Cerebellar cortex (tissue), 1 donor: ENCODE measurements around the gene MMADHC.
A peak's percentile ranks its signal among the peaks of the same experiment; 100 is the strongest.
"Not testable (repeated sequence)": the region's sequence is repeated elsewhere in the genome, so short reads cannot be mapped to it uniquely, and the experiment has no call there.

ENCODE experiments used
- DNase-seq: peaks from one replicate; pipeline ENCODE4 v3.0.0-alpha.2; 2015; ENCODE audit warnings: low spot score

The MMADHC gene

DNA sequence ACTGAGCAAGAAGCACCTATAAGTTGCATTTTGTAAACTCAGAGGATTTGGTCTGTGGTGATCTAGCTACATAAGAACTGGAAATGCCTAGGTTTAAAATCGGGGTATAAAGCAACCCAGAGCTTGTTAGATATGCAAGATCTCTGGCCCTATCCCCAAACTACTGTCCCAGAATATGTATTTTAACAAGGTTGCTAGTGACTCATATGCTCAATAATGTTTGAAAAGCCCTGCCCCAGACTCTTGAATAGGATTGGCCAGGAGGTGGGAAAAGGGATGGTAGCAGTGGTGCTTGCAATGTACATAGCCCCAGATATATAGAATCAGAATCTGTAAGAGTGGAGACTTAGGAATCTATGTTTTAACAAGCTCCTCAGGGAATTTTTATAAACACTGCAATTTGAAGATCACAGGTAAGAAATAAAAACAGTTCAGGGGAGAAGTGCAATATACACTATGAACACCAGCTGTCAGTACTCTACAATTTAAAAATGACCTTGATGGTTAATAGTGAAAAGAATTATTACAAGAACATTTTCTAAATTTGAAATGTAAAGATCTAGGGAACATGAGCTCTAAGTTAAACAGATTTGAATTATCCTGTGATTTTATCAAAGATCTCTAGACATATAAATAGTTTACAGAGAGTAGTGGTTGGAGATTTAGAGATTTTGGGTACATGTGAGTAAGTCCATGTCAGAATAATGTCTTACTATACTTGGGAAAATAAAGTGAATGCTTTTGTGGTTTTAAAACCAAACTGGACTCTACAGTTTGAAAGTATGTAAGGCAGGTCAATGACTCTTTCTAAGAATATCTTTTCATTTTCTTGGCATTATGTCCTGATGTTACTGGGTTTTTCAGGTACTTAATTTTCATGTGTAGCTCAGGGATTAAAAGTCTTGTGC lies 7.7 kb upstream of the MMADHC start:
- peak; percentile 56 for DNase-seq

DNA sequence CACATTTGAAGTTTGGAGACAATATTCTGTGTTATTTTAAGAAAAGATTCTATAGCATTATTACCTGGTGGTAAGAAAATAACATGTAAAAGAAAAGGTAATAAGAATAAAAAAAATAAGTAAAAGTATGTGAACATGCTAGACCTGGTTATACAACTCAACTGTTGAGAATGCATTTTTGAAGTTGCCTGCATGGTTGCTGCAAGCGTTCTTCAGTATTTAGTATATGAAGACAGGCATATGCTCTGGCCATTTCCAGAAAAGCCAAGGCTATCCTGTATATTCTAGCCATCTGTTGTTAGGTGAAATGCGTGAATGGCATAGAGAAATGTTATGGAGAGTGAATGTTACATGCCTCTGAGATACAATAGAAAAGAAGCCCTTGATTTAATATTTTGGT lies 6.8 kb upstream of the MMADHC start:
- no peak for DNase-seq

DNA sequence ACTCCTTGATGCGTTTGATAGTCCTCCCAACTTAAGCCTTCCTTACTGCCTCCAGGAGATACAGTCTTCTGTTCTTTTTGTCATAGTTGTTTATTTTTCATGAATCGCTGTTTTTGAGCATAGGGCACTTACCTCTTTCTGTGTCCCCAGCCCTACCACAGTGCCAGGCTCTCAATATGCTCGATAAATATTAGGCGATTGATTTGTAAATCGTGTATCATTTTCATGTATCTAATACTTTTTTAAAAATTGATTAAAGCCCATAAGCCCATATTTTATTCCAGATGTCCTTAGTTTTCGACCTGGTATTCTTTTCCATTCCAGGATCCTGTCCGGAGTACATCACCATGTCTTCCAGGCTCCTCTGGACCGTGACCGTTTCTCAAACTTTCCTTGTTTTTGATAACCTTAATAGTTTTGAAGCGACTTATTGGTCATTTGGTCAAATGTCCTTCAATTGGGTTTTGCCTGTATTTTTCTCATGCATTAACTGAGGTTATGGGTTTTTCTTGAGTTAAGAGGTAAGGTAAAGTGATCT lies 444 bp upstream of the MMADHC start:
- no peak for DNase-seq

DNA sequence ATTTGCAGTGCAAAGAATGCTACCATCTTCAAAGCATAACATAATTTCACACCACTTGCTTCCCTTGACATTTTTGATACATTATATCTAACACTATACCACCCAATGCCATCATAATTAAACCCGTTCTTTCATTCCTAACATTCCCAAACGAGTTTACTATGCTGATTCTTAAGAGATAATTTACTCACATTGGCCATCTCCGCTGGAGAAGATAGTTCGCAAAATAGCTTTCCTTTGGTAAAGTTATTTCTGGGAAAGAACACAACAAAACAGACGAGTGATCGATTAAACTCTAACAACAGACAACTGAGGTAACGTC lies 716 bp downstream of the MMADHC start:
- DNase-seq: no peak

DNA sequence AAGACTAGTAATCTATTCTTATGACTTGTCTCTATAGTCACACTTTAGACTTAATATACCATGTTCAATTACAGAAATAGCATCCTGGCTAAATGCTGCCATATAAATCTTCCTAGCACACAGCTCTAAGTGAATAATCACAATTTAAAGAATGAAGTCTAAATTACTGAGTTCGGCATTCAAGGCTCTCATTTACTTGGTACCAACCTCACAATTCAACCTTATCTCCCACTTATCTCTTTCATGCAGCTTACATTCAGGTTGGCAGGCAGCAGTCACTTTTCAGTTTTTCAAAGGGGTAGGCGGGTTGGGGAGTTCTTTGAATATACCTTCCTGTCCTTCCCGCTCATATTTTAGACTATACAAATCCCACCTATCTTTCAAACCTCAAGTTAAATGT lies 1.5 kb downstream of the MMADHC start:
- DNase-seq: peak; percentile 15

DNA sequence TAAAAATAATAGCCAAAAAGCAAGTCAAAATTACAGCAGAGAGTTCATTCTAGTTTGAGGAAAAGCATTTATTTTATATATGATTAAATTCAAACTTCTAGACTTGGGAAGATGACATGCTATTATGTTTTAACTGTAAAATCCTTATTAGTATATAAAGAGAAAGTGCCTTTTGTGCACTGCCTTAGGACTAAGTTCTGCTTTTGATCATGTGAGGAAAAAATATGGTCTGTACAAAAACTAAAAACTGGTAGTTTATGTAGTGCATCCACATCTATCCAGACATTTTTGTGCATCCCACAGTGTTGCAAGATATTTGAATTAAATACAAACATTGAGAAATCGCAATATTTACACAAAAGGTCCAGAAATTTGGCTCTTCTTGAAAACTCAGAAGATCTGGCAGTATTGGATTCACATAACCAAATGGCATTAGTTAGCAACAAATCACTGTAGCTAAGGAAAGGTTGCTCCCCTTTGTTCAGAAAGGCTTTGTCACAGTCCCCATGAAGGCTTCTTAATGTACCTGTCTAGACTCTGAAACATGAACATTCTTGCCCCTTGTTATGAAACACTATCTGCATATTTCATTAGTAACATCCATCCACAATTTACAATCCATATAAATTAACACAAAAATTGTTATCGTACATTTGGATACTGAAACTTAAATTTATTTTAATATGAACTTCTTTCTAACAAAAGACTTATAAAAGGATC lies 2.2 kb downstream of the MMADHC start:
- DNase-seq: peak; percentile 36

DNA sequence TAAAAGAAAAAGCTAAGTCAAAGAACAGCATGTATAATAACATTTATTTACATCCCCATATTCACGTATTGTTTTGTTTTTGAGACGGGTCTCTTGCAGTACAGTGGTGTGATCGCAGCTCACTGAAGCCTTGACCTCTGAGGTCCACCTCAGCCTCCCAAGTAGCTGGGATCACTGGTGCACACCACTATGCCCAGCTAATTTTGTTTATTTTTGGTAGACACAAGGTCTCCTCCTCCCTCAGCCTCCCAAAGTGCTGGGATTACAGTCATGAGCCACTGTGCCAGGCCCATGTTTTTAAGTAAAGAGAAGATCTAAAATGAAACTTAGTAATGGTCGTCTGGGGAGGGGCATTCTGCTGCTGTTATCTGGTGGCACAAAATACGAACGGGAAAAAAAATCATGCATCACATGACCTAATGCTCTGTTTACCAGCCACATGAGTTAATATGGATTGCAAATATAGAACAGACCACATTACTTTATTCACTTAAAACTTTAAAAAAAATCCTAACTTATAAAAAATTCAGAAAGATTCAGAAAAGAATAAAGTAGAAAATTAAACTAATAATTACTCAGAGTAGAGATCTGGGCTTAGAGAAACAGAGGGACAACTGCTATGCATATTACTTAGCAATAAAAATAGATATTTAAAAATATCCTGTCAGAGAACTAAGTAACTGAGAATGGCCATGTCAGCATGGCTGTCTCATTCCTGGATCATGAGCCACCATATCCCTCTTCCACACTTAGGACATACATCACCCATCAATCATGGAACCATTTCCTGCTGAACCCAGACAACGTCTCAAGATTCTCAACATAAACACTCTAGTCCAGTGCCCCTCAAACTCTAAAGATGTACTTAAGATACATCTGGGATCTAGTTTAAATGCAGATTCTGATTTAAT lies 7.3 kb downstream of the MMADHC start:
- DNase-seq: no peak

DNA sequence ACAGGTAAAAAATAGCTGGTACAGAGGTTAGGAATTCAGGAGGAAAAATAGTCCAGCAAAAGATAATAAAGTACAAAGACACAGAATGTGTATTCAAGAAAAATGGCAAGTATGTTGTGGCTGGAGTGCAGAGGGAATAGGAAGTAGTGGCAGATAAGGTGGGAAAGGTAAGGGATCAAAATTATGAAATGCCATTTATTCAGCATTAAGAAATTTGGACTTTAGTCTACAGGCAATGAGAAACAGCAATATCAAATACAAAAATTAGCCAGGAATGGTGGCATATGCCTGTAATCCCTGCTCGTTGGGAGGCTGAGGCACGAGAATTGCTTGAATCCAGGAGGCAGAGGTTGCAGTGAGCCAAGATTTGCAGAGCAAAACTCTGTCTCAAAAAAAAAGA lies 10.3 kb downstream of the MMADHC start:
- DNase-seq: no peak

DNA sequence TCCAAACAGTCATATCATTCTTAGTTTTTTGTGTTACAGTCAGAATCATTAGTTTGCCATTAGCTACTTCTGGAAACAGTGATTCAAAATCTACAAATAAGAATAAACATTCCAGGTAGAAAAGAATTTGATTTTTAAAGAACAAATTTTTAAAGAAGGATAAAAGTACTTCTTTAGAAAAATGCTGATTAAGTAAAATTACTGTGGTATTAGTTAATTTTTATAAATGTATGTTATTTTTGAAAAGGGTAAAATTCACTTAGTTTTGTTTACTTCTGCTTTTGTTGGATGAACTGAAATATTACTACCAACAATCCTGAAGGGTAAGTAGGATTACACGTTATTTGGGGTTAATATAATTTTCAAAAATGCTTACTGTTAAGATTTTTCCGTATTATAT lies 11.8 kb downstream of the MMADHC start:
- DNase-seq: no peak

DNA sequence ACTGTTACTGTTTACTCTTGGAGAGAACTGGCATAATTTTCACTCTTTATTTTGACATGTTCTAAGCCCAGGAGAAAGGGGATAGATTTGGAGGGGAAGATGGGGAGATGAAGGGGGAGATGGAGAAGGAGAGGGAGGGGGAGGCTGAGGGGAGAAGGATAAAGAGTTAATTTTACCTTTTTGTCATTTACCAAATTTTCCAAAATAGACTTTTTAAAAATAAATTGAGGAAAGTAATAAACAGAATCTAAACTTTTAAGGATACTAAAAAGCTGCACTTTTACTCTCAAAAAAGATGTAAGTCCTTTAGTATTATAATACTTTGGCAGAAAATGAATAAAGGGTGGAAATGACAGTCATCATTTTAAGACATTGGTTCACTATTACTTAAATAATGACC lies 12.3 kb downstream of the MMADHC start:
- DNase-seq: no peak

DNA sequence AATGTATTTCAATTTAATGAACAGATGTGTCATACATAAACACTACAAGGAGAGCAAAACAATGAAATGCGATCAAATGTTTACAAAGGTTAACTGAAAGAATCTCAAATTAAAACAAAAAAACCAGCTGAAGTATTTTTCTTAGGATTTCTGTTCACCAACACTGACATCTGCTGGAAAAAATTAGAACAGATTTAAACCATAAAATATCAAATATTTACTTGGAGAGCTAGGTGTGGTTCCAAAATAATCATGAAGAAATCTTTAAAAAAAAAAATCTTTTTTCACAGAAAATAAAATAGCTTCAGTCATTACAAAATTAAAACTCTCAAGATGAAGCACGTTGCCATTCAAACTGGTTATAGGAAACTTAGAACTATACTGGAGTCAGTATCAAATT lies 13.8 kb downstream of the MMADHC start:
- peak; percentile 19 for DNase-seq

DNA sequence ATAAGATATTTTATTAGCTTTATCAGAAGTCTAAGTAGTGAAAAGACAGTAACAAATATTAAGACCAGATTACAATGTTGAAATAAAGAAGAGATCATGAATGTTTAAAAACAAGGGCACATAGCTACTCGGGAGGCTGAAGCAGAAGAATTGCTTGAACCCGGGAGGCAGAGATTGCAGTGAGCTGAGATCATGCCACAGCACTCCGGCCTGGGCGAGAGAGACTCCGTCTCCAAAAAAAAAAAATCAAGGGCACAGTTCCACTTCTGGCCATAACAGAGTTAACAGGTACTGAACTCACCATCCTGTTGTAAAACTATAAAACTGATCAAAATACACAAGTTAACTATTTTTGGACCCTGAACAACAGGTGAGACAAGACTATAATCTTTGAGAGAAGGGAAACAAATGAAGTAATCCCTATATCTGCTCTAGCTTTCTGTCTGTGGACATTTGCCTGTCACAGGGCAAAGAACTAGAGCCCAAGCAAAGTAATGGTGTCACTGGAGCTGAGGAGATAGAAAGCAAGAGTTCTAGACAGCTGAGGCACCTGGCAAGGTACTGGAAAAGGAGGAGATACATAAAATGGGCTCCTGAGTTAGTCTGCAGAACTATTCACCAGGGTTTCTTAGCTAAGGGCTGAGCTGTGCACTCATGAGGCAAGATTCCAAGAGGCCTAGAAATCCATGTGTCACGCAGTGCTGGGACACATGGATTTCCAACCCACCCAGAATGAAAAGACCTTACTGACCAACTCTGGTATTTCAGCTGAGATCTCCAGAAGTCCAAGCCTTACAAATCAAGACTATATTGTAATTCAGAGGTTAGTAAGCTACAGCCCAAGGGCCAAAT lies 15.2 kb downstream of the MMADHC start:
- DNase-seq: peak; percentile 50

DNA sequence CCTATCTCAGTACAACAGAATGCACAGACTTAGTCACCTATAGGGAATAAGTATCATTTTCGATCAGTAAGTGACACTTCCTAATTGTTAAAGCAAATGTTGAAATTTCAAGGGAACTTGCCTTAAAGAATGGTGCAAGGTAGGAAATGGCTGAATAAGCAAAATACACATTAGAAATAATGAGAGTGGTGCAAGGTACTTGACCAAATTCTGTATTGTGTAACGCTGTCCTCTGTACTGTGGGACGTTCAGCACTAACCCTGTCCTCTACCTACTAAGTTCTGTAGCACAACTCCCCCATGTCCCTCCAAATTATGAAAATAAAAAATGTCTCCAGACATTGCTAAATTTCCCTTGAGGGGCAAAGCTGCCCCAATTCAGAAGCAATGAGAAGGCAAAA lies 19.4 kb downstream of the MMADHC start:
- DNase-seq: no peak

DNA sequence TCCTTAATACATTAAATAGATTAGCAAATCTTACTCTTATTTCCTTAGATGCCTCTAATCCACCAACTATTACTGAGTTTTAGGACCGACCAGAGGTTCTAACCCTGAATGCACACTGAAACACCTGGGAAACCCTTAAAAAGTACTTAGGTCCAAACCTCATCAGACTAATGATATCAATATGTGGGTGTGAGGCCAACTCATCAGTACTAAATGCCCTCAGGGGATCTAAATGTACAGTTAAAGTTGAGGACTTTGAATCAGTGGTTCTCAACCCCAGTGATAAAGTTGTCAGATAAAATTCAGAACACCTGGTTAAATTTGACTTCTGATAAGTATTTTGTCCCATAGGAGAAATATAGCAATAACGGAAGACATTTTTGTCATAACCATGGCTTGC lies 20.9 kb downstream of the MMADHC start:
- peak; percentile 19 for DNase-seq

DNA sequence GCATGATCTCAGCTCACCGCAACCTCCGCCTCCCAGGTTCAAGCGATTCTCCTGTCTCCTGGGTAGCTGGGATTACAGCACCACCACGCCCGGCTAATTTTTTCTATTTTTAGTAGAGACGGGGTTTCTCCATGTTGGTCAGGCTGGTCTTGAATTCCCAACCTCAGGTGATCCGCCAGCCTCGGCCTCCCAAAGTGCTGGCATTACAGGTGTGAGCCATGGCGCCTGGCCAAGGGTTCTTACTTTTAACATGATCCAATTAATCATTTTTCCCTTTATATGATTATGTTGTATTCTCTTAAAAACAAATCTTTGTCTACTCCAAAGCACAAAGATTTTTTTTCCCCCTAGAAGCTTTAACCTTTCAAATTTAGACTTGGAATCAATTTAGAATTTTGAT lies 21.9 kb downstream of the MMADHC start:
- not testable (repeated sequence) for DNase-seq

DNA sequence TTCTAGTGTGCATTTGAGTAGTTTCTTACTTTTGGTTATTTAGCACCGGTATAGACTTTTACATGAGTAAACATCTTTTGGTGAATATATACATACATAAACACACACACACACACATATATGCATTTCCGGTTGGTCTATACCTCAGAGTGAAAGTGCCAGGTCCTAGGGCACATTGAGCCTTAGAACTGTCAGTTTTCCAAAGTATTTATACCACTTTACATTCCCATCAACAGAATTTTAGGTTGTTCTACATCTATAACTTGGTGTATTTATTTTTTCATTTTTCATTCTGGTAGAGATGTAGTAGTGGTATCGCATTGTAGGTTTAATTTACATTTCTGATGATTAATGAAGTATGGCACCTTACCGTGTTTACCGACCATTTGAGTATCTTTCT lies 22.6 kb downstream of the MMADHC start:
- DNase-seq: peak; percentile 12

DNA sequence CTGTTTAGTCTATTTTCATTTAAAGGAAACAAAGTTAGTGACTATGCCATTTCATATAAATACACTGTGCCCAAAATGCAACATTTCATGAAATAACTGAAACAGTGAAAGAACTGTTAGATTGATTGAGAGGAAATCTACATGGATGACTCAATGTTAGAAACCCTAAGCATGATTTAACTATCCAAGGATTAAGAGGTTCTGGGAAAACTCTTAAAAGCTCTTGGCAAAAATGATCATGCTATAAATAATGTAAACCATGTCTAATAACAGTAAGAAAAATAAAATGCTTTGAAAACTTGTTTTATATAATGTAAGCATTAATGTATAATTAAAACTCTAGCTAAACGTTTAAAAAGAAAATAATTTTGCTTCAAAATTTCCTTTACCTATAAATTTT lies 23.5 kb downstream of the MMADHC start:
- DNase-seq: no peak

DNA sequence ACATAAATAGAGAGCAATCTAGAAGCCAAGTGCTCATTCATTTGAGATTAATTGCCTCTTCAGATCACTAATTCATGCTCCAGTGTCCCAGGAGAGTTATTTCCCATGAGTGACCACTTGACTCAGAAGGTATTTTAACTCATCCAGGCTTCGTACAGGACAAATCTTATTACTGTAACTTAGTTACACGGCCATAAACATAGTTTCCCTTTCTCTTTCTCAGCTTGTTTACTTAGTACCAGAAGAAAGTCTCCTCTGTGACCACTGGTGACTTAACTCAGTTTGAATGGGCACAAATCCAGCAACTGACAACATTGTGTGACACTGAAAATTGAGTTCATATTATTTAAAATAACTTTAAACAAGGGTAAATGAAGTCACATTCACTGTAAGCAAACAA lies 25.3 kb downstream of the MMADHC start:
- DNase-seq: peak; percentile 32

DNA sequence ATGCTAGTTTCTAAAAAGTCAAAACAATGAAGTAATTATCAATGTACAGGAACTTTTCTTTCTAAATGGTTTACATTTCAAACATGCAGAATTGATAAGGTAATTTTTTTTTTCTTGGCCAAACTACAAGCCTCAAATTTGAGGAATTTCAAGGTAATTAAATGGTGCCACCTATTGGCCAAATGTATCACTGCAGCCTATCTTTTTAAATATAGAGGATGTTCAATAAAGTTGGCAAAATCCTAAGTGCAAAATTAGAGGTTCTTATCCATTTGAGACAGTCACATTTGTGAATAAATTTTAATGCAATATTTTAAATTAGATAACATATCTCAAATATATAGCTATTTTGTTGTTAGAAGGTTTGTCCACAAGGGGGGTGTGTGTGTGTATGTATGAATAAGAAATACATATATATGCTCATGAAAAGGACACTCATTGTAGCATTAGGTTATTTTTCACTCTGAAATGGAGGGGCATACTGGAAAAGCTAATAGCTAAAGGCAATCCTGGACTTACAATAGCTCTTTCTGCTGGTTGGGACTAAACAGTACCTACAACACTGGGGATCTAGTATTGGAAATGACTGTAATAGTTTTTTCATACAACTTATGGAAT lies 26.2 kb downstream of the MMADHC start:
- DNase-seq: peak; percentile 53

DNA sequence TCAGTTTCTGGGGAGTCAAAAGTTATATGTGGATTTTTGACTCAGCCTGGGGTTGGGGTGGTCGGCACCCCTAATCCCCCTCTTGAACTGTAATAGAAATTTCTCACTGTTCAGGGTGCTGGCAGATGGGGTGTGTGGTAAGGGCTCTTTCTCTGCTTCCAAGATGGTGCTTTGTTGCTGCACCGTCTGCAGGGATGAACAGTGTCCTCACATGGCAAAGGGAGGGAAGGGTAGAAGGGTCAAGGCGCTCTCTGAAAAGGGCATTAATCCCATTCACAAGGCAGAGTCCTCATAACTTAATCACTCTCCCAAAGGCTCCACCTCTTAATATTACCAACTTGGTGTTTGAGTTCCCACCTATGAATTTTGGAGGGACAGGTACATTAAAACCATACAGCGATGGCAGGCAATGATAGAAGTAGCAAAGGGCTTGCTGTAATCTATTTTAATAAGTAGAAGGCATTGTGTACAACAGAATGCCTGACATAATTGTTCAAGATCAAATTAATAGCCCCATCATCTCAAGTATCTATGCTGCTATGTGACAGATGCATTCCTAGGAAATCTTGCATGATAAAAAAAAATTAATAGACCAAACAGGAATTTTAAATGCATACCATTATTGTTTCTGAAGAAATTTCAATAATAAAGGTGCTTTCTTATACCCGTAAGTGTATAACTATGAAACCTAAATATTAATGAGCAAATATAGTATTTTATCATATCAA lies 28.1 kb downstream of the MMADHC start:
- no peak for DNase-seq
